GM21526 (cell line): ENCODE results near the gene SYCN.

Experiments
- ATAC-seq: cut with Tn5 transposase; IDR thresholded peaks from one replicate; pipeline ENCODE4 v1.9.1; 2021; ENCODE audit warnings: moderate library complexity; ENCODE audit not compliant: unreplicated experiment, low FRiP score

The SYCN gene

DNA sequence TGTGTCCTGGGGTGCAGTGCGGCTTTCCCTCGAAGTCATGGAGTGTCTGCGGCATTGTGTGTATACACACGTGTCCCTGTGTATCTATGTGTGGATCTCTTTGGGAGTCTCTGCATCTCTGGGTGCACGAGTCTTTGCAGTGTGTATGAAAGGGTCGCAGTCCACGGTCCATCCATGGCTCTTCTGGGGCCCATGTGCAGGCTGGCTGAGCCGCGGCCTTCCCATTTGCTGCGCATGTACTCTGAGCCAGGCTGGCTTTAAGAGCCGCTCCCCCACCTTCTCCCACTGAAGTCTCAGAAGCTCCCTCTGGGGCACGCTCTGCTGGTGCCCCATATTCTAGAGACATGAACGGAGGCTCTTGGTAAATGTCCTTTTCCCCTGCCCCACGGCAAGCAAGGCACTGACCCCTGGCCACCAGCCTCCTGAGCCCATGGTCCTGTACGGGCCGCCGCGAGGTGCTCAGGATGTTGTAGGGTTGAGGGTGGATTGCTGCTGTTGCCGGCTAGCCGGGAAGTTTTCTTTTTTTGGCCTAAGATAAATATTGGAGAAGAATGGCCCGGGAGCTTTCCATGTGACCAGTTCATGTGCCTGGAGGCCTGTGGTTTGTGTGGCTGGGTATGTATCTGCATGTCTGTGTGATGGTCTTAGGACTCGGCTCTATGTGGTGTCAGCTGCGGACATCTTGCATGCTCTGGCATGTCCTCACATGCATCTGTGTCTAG, 46.6 kb downstream of the SYCN start:
- no peak for ATAC-seq

DNA sequence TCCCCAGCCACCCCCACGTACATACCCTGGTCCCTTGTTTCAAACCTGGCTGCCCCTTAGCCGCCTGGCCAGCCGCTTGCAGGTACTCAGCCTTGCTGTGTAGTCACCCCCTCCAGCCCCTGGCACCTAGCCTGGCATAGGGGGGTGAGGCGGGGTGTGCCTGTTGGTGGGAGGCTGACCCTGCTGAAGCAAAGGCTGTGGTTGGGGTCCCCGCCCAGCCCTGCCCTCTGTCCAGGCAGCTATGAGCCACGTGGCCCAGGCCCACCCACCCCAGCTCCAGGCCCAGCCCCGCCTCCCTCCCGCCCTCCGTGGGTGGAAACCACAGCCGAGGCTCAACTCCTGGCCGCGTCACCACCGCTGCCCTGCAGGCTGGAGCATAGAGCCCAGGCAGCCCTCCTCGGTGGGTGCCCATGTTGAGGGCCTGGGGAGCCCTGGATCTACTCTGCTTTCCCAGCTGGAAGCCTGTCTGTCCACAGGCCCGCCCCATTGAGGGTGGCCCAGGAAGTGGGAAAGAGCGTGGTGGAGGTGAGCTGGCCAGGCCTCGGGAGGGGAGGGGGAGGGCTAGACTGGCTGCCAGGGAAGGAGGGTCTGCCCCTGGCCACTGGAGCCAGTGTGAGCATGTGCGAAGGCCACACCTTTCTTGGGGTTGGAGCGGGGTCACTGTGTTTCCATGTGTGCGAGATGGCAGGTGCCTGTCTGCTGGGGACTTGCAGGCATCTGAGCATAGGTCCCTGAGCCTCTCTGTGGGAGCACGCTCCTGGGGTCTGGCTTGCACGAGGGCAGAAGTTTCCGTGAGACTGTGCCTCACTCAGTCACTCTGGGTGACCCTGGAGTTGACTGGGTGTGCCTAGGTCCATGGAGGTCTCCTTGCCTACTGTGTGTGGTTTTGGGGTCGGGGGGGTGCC, 47.5 kb downstream of the SYCN start:
- no peak for ATAC-seq

DNA sequence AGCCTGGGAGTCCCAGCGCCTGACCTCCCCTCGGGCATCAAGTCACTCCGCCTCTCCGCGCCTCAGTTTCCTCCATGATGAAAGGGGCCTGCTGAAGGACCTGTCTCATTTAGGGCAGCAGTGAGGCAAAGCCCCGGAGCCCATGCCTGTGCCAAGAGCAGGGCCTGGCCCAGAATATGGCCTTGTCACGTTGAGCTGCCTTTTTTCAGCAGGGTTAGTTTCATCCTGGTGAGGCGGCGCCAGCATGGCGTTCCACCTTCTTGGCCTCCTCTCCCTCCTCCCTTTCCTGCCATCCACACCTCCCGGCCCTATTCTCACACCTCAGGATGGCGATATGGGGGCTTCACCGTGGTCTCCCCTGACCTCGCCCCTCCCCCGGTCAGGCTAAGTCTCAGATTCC, 48.3 kb downstream of the SYCN start:
- ATAC-seq = no peak

DNA sequence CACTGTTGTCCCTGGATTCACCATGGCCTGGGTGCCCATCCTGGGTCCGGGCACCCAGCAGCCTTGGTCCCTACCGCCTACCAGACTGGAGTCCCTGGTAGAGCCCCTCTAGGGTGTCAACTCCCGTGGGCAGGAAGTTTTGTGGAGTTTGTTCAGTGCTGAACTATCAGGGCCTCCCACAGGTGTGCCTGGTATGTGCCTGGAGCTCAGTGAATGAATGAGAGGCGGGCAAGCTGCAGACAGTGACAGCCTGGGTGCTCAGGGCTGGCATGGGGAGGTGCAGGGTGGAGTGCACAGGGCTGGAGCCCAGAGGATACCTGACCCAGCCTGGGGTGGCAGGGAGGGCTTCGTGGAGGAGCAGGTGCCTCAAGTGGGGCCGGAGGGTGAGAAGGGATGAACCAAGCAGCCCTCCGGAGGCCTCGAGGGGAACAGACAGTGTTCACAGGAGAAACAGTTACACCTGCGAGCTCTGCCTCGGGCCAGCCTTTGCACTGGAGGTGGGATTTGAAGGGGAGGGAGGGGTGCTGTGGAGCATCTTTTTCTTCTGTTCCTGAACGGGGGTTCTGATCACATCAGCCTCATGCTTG, 48.9 kb downstream of the SYCN start:
- no peak for ATAC-seq

DNA sequence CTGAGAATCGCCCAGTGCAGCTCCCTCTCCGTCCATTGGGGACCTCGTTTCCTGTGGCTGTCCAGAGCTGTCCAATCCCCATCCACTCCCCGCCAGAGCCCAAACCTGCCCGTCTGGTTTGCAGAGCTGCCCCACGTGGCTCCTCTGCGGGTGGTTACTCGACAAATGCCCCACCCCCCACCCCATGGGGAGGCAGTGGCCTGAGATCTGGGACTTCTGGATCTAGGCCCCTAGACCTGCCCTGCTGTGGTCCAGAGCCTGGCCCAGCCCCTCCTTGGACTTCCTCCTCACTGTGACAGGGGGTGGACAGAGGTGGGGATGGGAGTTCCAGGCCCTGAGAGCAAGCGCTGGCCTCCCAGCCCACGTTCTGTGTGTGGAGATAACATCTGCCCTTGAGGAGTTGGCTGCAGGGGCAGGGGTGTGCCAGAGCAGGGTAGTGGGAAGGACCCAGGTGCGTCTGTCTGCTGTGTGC, 49.4 kb downstream of the SYCN start:
- ATAC-seq = no peak

DNA sequence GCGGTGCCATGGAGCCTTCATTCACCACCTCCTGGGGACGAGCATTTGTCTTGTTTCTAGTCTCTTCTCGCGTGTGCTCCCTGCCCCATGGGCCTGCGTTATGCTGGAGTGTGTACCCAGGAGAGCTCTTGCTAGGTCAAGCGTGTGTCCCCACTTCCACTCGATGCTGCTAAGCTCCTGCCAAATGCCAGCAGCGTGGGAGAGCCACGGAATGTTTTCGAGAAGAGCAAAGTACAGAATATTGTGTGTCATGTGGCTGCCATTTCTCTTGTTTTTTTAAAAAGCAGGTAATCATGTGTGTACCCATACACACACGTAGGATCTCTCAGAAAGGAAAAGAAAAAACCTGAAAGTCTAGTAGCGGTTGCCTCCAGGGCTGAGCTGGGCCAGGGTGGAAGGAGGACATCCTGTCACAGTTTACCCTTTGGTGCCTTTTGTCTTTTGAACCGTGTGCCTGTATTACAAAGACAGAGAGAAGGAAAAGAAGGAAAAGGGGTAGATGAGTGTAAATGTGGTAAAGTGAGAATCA, 49.9 kb downstream of the SYCN start:
- no peak for ATAC-seq
